GM19238 (cell line): ENCODE measurements around the gene USP43.

Experiments used
- DNase-seq: peaks from one replicate; pipeline ENCODE4 v3.0.0; 2011; ENCODE audit warnings: low spot score; ENCODE audit not compliant: insufficient read length

USP43 gene

DNA sequence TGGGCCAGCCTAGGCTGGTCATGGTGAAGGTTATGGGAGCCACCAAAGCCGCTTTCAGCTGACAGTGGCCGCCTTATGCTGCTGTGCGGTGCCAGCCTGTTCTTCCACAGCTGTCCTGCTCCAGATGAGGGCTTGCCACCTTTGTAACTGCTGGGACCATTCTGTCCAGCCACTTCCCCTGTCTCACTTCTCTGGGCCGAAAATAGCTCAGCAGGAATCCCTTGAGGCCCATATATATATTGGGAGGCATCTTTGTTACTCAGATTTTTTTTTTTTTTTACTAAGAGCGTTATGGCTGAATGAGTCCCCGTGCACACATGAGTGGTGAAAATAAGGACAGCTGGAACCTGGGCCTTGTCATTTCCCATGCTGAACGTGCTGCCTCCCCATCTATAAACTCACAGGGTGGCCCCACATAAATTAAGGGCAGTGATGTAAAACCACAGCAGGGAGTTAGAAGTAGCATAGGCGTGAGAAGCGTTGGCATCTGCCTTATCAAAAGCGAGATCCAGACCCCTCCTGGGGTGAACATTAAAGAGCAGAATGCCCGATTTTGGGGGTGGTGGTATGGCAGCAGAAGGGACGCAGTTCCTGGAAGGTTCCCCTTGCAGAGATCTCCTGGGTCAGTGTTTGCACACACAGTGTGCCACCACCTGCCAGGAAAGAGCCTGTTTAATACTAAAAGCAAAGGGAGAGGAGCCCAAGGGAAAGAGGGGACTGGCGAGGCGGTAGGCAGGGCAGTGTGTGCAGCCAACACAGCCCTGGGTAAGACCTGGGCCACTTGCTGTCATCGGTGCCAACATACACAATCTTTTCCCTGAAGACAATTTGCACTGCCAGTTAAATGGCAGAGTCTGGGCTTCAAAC, 57.8 kb downstream of the USP43 start:
- no peak for DNase-seq

- DNase-seq = no peak
Observed at GRCh38 chr17:9703781-9704082, 58.4 kb downstream of the USP43 start.

GRCh38 chr17:9705745-9706144, 60.4 kb downstream of the USP43 start:
- DNase-seq = no peak

- no peak for DNase-seq
Observed at GRCh38 chr17:9707948-9708347, 62.6 kb downstream of the USP43 start.

- DNase-seq = no peak
Observed at GRCh38 chr17:9714801-9715200, 69.5 kb downstream of the USP43 start.

DNA sequence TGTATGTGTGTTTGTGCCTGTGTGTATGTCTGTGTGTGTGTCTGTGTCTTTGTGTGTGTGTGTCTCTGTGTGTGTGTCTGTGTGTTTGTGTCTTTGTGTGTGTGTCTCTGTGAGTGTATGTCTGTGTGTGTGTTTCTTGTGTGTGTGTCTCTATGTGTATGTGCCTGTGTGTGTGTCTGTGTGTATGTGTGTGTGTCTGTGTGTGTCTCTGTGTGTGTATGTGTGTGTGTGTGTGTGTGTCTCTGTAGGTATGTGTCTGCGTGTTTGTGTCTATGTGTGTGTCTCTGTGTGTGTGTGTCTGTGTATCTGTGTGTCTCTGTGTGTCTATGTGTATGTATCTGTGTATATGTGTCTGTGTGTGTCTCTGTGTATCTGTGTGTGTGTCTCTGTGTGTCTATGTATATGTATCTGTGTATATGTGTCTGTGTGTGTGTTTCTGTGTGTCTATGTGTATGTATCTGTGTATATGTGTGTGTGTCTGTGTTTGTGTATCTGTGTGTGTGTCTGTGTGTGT, 70.2 kb downstream of the USP43 start:
- no peak for DNase-seq

DNA sequence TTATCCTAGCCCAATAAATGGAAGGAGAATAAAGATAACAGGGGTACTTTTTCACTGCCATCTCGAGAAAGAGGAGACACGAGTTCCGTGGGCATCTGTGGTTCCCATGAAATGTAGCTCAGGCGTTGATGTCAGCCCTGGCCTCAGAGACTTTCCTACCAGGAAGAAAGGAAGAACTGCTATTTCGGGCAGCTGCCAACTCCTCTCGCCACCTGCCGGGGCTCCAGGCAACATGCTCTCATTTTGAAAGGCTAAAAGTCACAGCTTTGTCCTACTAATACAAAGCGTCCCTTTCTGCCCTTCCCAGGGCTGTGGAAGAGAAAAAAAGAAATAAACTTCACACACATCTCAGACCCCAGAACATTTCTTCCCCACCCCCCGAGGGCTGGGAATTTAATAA, 80.3 kb downstream of the USP43 start:
- no peak for DNase-seq

GRCh38 chr17:9726291-9726690, 81.0 kb downstream of the USP43 start:
- DNase-seq = no peak

DNA sequence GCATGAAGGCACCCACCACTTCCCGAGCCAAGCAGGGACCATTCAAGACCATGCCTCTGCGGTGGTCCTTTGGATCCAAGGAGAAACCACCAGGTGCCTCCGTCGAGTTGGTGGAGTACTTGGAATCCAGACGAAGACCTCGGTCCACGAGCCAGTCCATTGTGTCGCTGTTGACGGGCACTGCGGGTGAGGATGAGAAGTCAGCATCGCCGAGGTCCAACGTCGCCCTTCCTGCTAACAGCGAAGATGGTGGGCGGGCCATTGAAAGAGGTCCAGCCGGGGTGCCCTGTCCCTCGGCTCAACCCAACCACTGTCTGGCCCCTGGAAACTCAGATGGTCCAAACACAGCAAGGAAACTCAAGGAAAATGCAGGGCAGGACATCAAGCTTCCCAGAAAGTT, 82.7 kb downstream of the USP43 start:
- DNase-seq = no peak

DNA sequence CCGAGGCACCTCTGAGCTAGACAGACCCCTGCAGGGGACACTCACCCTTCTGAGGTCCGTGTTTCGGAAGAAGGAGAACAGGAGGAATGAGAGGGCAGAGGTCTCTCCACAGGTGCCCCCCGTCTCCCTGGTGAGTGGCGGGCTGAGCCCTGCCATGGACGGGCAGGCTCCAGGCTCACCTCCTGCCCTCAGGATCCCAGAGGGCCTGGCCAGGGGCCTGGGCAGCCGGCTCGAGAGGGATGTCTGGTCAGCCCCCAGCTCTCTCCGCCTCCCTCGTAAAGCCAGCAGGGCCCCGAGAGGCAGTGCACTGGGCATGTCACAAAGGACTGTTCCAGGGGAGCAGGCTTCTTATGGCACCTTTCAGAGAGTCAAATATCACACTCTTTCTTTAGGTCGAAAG, 83.2 kb downstream of the USP43 start:
- no peak for DNase-seq

- peak; percentile 22 for DNase-seq
Observed at GRCh38 chr17:9729034-9729650, 83.8 kb downstream of the USP43 start.

- DNase-seq = no peak
Observed at GRCh38 chr17:9729735-9730420, 84.6 kb downstream of the USP43 start.

- no peak for DNase-seq
Observed at GRCh38 chr17:9750524-9750923, 105.2 kb downstream of the USP43 start.

- no peak for DNase-seq
Observed at GRCh38 chr17:9755083-9755482, 109.8 kb downstream of the USP43 start.

DNA sequence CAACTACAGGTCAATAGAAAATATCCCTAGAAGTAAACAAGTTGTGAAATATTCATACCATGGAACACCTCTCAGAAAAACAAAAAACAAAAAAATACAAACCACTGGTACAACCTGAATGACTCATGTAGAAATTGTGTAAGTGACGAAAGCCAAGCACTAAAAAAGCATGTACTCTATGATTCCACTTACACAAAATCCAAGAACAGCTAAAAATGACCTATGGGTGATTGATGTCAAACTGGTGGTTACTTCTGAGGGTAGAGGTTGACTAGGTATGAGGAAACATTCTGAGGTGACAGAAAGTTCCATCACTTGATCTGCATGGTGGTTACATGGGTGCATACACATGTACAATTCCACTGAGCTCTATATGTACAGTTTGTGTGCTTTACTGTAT, 114.9 kb downstream of the USP43 start:
- no peak for DNase-seq

- DNase-seq = no peak
Observed at GRCh38 chr17:9763643-9764042, 118.3 kb downstream of the USP43 start.

DNA sequence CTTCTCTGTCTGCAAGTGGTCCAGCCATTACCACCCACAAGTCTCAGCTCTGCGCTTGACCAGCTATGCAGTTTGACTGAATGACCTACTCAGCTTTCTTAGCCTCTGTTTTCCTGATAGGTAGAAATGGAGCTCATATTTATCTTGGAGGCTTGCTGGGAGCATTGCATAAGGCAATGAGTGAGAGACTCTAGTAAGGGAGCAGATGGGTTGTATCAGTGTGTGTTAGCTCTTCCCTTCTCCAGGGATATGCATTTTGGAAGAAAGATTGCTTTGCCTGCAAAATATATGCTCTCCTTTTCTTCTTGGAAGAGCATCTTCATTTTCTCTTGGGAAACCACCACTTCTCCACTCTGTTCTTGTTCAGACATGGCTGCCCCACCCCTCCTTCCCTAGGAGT, 120.0 kb downstream of the USP43 start:
- DNase-seq = no peak

GRCh38 chr17:9766970-9767369, 121.7 kb downstream of the USP43 start:
- DNase-seq = no peak

DNA sequence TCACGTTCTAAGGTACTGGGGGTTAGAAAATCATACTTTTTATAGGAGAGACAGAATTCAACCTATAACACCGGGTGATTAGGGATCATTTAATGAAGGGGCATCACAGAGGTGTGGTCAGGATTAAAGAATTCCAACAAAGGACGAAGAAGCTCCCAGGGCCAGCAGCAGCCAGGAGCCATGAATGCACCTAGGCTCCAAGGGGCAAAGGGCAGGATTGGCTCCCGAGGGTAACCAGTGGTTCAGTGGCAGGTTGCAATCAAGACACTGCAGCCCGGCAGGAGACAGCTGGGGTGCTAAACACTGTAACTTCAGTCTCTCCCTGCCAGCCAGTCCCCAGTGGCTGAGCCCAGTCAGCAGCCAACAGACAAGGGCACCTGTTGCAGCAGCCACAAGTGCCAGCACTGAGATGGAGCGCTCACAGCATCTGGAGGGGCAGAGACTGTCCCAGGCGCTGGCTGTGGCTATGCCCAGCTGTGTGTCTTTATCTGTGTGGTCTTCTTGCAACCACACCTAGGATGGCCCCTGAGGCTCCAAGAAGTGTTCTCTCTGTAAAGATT, 122.2 kb downstream of the USP43 start:
- no peak for DNase-seq

GRCh38 chr17:9768381-9768934, 123.1 kb downstream of the USP43 start:
- no peak for DNase-seq

- no peak for DNase-seq
Observed at GRCh38 chr17:9769036-9769695, 123.8 kb downstream of the USP43 start.
